ENCODE data around the gene SLC9A5.

DNA sequence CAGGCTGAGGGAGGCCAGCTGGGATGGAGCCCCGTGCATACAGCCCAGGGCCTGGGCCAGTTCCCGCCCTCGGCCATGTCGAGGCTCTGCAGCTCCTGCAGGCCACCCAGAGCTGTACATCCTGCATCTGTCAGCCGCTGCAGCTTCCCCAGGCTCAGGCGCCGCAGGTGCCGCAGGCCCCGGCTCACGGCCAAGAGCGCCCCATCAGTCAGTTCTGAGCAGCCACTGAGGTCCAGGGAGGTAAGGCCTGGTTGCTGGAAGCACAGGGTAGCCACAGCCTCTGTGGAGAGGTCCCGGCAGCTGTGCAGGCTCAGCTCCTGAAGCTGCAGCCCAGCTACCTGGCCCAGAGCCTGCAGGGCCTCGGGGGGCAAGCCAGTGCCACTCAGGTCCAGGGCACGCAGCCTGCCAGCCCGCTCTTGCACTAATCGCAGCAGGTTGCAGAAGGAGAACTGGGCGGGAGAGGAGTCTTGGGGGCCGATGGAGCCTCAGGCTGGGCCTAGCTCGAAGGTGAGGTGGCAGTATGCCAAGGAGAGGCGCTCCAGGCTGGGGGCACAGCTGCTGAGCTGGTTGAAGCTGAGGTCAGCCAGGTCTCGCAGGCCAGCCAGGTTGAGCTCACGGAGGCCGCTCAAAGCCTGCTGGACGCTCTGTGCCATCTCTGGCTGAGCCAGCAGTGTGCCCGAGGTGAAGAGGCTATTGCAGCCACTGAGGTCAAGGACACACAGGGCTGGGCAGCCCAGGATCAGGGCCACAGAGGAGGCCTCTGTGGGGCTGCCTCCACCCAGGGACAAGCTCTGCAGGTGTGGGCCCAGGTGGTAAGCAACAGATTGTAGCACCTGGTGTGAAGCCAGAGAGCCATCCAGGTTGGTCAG lies 38.5 kb upstream of the SLC9A5 start:
- TF ChIP-seq, protein P1, sequence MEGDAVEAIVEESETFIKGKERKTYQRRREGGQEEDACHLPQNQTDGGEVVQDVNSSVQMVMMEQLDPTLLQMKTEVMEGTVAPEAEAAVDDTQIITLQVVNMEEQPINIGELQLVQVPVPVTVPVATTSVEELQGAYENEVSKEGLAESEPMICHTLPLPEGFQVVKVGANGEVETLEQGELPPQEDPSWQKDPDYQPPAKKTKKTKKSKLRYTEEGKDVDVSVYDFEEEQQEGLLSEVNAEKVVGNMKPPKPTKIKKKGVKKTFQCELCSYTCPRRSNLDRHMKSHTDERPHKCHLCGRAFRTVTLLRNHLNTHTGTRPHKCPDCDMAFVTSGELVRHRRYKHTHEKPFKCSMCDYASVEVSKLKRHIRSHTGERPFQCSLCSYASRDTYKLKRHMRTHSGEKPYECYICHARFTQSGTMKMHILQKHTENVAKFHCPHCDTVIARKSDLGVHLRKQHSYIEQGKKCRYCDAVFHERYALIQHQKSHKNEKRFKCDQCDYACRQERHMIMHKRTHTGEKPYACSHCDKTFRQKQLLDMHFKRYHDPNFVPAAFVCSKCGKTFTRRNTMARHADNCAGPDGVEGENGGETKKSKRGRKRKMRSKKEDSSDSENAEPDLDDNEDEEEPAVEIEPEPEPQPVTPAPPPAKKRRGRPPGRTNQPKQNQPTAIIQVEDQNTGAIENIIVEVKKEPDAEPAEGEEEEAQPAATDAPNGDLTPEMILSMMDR (IDR thresholded peaks at IDR 0.05) = no peak
- no peak for TF ChIP-seq POLR2A (IDR thresholded peaks at IDR 0.05)

All from esophagus squamous epithelium (tissue), 4 donors.